ENCODE data around the gene FLYWCH1.

The FLYWCH1 gene

GRCh38 chr16:2968738-2969544 lies 57.2 kb downstream of the FLYWCH1 start, which contains the start of gene PAQR4:
Gene PAQR4 (plus strand): TSS chr16:2969348. CDS start chr16:2969675, 327 bp downstream.
- peak within 1 kb of the TSS; percentile 5; the same call in 1 of the 2 replicates for H3K27ac ChIP-seq
- H3K9ac ChIP-seq (ENCODE audit: insufficient read length) = peak within 1 kb of the TSS; percentile 81
- TF ChIP-seq POLR2AphosphoS5 (IDR thresholded peaks at IDR 0.05; ENCODE audit: borderline replicate concordance, low read depth, low read length) (no peak; the same call in 1 of the 2 replicates), FOXP2 (optimal IDR thresholded peaks at IDR 0.05; ENCODE audit: control extremely low read depth, extremely low read length, insufficient read depth) (no peak), EZH2 (IDR thresholded peaks at IDR 0.05) (no peak)

GRCh38 chr16:2969545-2970521 lies 58.1 kb downstream of the FLYWCH1 start:
- TF ChIP-seq POLR2AphosphoS5 (IDR thresholded peaks at IDR 0.05; ENCODE audit: borderline replicate concordance, low read depth, low read length) (peak; percentile 62), EZH2 (IDR thresholded peaks at IDR 0.05) (no peak), FOXP2 (optimal IDR thresholded peaks at IDR 0.05; ENCODE audit: control extremely low read depth, extremely low read length, insufficient read depth) (no peak)
- H3K27ac ChIP-seq = peak overlapping the region; percentile 5; the same call in 1 of the 2 replicates
- no peaks in the 10 kb centered on the region for H3K9me3 ChIP-seq (ENCODE audit: low read depth, low read length)
- peaks cover 8% of the 10 kb centered on the region; the same call in 1 of the 2 replicates for H3K36me3 ChIP-seq (ENCODE audit: insufficient read depth, low read length)
- peak overlapping the region; percentile 81 for H3K9ac ChIP-seq (ENCODE audit: insufficient read length)
- H3K4me3 ChIP-seq = peak overlapping the region; percentile 88
- no peak for DNase-seq (ENCODE audit: low read depth, low spot score)

More at GRCh38 chr16:2968738-2969544, 57.2 kb downstream of the FLYWCH1 start, which contains the start of gene PAQR4:
- peaks cover 6% of the 10 kb centered on the region; the same call in 1 of the 2 replicates for H3K36me3 ChIP-seq (ENCODE audit: insufficient read depth, low read length)
- H3K9me3 ChIP-seq (ENCODE audit: low read depth, low read length) = no peaks in the 10 kb centered on the region
- no peak for DNase-seq (ENCODE audit: low read depth, low spot score)
- peak within 1 kb of the TSS; percentile 88 for H3K4me3 ChIP-seq

- Histone ChIP-seq H3K36me3 (ENCODE audit: insufficient read depth, low read length) (peaks cover 15% of the 10 kb centered on the region; the same call in 1 of the 2 replicates), H3K9me3 (ENCODE audit: low read depth, low read length) (no peaks in the 10 kb centered on the region), H3K9ac (ENCODE audit: insufficient read length) (peak overlapping the region; percentile 81), H3K27ac (peak overlapping the region; percentile 5; the same call in 1 of the 2 replicates), H3K4me3 (peak overlapping the region; percentile 88)
- no peak for DNase-seq (ENCODE audit: low read depth, low spot score)
- no peak for TF ChIP-seq EZH2 (IDR thresholded peaks at IDR 0.05)
- no peak for TF ChIP-seq FOXP2 (optimal IDR thresholded peaks at IDR 0.05; ENCODE audit: control extremely low read depth, extremely low read length, insufficient read depth)
- no peak for TF ChIP-seq POLR2AphosphoS5 (IDR thresholded peaks at IDR 0.05; ENCODE audit: borderline replicate concordance, low read depth, low read length)
These were observed 58.8 kb downstream of the FLYWCH1 start for GRCh38 chr16:2970563-2970962.

GRCh38 chr16:2971134-2971984 lies 59.6 kb downstream of the FLYWCH1 start:
- peak; percentile 33; the same call in 1 of the 2 replicates for TF ChIP-seq POLR2AphosphoS5 (IDR thresholded peaks at IDR 0.05; ENCODE audit: borderline replicate concordance, low read depth, low read length)
- TF ChIP-seq FOXP2 (optimal IDR thresholded peaks at IDR 0.05; ENCODE audit: control extremely low read depth, extremely low read length, insufficient read depth) = no peak
- Histone ChIP-seq H3K36me3 (ENCODE audit: insufficient read depth, low read length) (peaks cover 20% of the 10 kb centered on the region; the same call in 1 of the 2 replicates), H3K27ac (no peak overlapping the region), H3K9me3 (ENCODE audit: low read depth, low read length) (no peaks in the 10 kb centered on the region), H3K4me3 (peak overlapping the region; percentile 88), H3K9ac (ENCODE audit: insufficient read length) (no peak overlapping the region)
- no peak for DNase-seq (ENCODE audit: low read depth, low spot score)

GRCh38 chr16:2971985-2972784 lies 60.5 kb downstream of the FLYWCH1 start:
- Histone ChIP-seq H3K36me3 (ENCODE audit: insufficient read depth, low read length) (peaks cover 20% of the 10 kb centered on the region; the same call in 1 of the 2 replicates), H3K4me3 (no peak overlapping the region), H3K9ac (ENCODE audit: insufficient read length) (no peak overlapping the region), H3K27ac (no peak overlapping the region), H3K9me3 (ENCODE audit: low read depth, low read length) (no peaks in the 10 kb centered on the region)
- TF ChIP-seq EZH2 (IDR thresholded peaks at IDR 0.05) (no peak), FOXP2 (optimal IDR thresholded peaks at IDR 0.05; ENCODE audit: control extremely low read depth, extremely low read length, insufficient read depth) (no peak), POLR2AphosphoS5 (IDR thresholded peaks at IDR 0.05; ENCODE audit: borderline replicate concordance, low read depth, low read length) (no peak; the same call in 1 of the 2 replicates)
- no peak for DNase-seq (ENCODE audit: low read depth, low spot score)

GRCh38 chr16:2973093-2973492 lies 61.4 kb downstream of the FLYWCH1 start:
- Histone ChIP-seq H3K27ac (peak overlapping the region; percentile 51; the same call in 1 of the 2 replicates), H3K9ac (ENCODE audit: insufficient read length) (no peak overlapping the region), H3K36me3 (ENCODE audit: insufficient read depth, low read length) (peaks cover 20% of the 10 kb centered on the region; the same call in 1 of the 2 replicates), H3K4me3 (no peak overlapping the region), H3K9me3 (ENCODE audit: low read depth, low read length) (no peaks in the 10 kb centered on the region)
- no peak for TF ChIP-seq EZH2 (IDR thresholded peaks at IDR 0.05)
- TF ChIP-seq FOXP2 (optimal IDR thresholded peaks at IDR 0.05; ENCODE audit: control extremely low read depth, extremely low read length, insufficient read depth) = no peak
- peak; percentile 43 for TF ChIP-seq POLR2AphosphoS5 (IDR thresholded peaks at IDR 0.05; ENCODE audit: borderline replicate concordance, low read depth, low read length)
- no peak for DNase-seq (ENCODE audit: low read depth, low spot score)
